Measurements from ENCODE around the gene KRTAP22-1. TPM values are rescaled to one million over a fixed set of nuclear protein-coding genes. Genes with fewer than 3 reads are reported as not detected.

KRTAP22-1 gene
- total and polyA plus RNA-seq, 2 of the 8 experiments (the other 6 are each of a cell fraction or from before 2014, with no cell fraction given) = not detected

DNA sequence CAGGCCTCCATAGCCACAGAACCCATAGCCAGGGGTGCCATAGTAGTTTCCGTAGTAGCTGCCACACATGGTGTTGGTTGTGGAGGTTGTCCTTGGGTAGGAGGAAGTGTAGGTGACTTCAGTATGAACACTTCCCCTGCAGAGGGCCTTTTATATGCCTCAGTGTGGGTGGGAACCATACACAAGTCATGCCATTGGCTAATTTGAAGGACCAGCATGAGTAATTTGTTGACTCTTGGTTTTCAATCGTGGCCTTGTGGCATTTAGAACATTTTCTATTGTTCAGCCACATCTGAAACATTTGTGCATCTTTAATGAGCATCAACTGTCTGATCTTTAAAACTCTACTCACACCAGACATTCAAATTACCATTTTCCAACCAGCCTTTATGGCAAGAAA is 12.9 kb downstream of the KRTAP22-1 start, which contains the start of gene KRTAP6-1:
TSS of gene KRTAP6-1 (minus strand) at position 95 of the 400 bp plus-strand sequence. CDS start at position 69, 26 bp downstream.
- no peak for FAIRE-seq

More for the DNA sequence above, 12.9 kb downstream of the KRTAP22-1 start, which contains the start of gene KRTAP6-1:
- Histone ChIP-seq H2BK15ac (ENCODE audit: low read length) (no peak within 1 kb of the TSS), H3K27ac (ENCODE audit: low read depth, low read length) (no peak within 1 kb of the TSS), H3K23ac (ENCODE audit: insufficient read length) (no peak within 1 kb of the TSS), H3K9ac (replicated peaks in 1 of 4; ENCODE audit: extremely low read depth in 1 of 4, low read depth in 3 of 4, low read length in 3 of 4) (no peak within 1 kb of the TSS), H4K91ac (replicated peaks; ENCODE audit: insufficient read length, low read length) (no peak within 1 kb of the TSS), H3K4me2 (ENCODE audit: insufficient read depth in 1 of 2, low read depth in 2 of 2, low read length in 2 of 2) (no peak within 1 kb of the TSS), H3K4ac (replicated peaks; ENCODE audit: insufficient read length, low read depth, low read length) (no peak within 1 kb of the TSS), H3K56ac (replicated peaks; ENCODE audit: insufficient read length, low read depth, low read length) (no peak within 1 kb of the TSS), H4K5ac (ENCODE audit: insufficient read length, low read depth, low read length) (no peak within 1 kb of the TSS), H2BK12ac (ENCODE audit: low read depth, low read length) (no peak within 1 kb of the TSS), H4K8ac (ENCODE audit: extremely low read depth, insufficient read depth, low read length) (no peak within 1 kb of the TSS; the same call in 1 of the 2 replicates), H3K23me2 (ENCODE audit: low read depth, low read length) (no peaks in the 10 kb centered on the region; the same call in 1 of the 2 replicates), H2BK20ac (ENCODE audit: low read length) (no peak within 1 kb of the TSS), H3K79me1 (ENCODE audit: low read depth, low read length) (no peaks in the 10 kb centered on the region), H3K36me3 (ENCODE audit: control insufficient read depth in 2 of 4, insufficient read depth in 4 of 4, low read length in 3 of 4) (no peaks in the 10 kb centered on the region), H3K4me3 (ENCODE audit: extremely low read depth in 1 of 4, insufficient read depth in 2 of 4, low read depth in 3 of 4, low read length in 4 of 4) (no peak within 1 kb of the TSS), H3K4me1 (replicated peaks in 1 of 4; ENCODE audit: control insufficient read depth in 3 of 4, insufficient read depth in 4 of 4, low read length in 3 of 4) (no peaks in the 10 kb centered on the region), H2AFZ (ENCODE audit: low read length) (no peak within 1 kb of the TSS), H2BK5ac (ENCODE audit: low read depth, low read length) (no peak within 1 kb of the TSS), H3K79me2 (ENCODE audit: control insufficient read depth in 1 of 2, insufficient read depth in 2 of 2, low read length in 2 of 2) (no peaks in the 10 kb centered on the region), H3K18ac (ENCODE audit: extremely low read depth, low read length) (no peak within 1 kb of the TSS), H2BK120ac (replicated peaks; ENCODE audit: low read depth, low read length) (no peak within 1 kb of the TSS), H4K20me1 (replicated peaks in 1 of 2; ENCODE audit: control insufficient read depth in 1 of 2, insufficient read depth in 2 of 2, low read length in 2 of 2) (no peaks in the 10 kb centered on the region), H2AK5ac (ENCODE audit: low read depth, low read length) (no peak within 1 kb of the TSS), H3K27me3 (replicated peaks in 1 of 4; ENCODE audit: control insufficient read depth in 3 of 4, extremely low read depth in 1 of 4, insufficient read depth in 3 of 4, low read length in 3 of 4) (no peaks in the 10 kb centered on the region), H3K14ac (ENCODE audit: insufficient read length) (no peak within 1 kb of the TSS), H3K9me3 (ENCODE audit: insufficient read depth in 2 of 2, low read depth in 1 of 2, low read length in 1 of 2) (no peaks in the 10 kb centered on the region; a peak in 1 of 4 replicates)
- POLR2A ChIA-PET (ENCODE audit: partially characterized antibody) = no interaction called here
- TF ChIP-seq, protein P1, sequence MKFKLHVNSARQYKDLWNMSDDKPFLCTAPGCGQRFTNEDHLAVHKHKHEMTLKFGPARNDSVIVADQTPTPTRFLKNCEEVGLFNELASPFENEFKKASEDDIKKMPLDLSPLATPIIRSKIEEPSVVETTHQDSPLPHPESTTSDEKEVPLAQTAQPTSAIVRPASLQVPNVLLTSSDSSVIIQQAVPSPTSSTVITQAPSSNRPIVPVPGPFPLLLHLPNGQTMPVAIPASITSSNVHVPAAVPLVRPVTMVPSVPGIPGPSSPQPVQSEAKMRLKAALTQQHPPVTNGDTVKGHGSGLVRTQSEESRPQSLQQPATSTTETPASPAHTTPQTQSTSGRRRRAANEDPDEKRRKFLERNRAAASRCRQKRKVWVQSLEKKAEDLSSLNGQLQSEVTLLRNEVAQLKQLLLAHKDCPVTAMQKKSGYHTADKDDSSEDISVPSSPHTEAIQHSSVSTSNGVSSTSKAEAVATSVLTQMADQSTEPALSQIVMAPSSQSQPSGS (IDR thresholded peaks at IDR 0.05; ENCODE audit: low read length) = no peak
- TF ChIP-seq CREB1 (IDR thresholded peaks at IDR 0.05) (no peak), TAF1 (IDR thresholded peaks at IDR 0.05; ENCODE audit: low read depth, low read length) (no peak), CBX8 (IDR thresholded peaks at IDR 0.05; ENCODE audit: borderline replicate concordance, low read depth, low read length) (no peak), YY1 (IDR thresholded peaks at IDR 0.05; ENCODE audit: low read depth, low read length) (no peak), HDAC2 (IDR thresholded peaks at IDR 0.05; ENCODE audit: borderline replicate concordance in 1 of 2, low read depth in 2 of 2, low read length in 2 of 2) (no peak), POU5F1 (IDR thresholded peaks at IDR 0.05; ENCODE audit: low read depth, low read length) (no peak), GABPA (IDR thresholded peaks at IDR 0.05; ENCODE audit: borderline replicate concordance, insufficient read depth, low read length) (no peak), EP300 (IDR thresholded peaks at IDR 0.05; ENCODE audit: borderline replicate concordance in 1 of 2, low read depth in 2 of 2, low read length in 2 of 2) (no peak), TCF12 (IDR thresholded peaks at IDR 0.05; ENCODE audit: low read depth, low read length) (no peak), TAF7 (optimal IDR thresholded peaks at IDR 0.05; ENCODE audit: borderline replicate concordance, low read depth, low read length) (no peak), JUN (IDR thresholded peaks at IDR 0.05; ENCODE audit: low read depth, low read length) (no peak)
- DNase-seq (ENCODE audit: low read depth in 1 of 2, low spot score in 2 of 2) = no peak
- WGBS, 2 experiments (ENCODE audit: extremely low coverage in 1 of 2, insufficient coverage in 1 of 2, insufficient read length in 1 of 2, insufficient replicate concordance in 2 of 2, low coverage in 1 of 2, low lambda C conversion rate in 2 of 2, missing lambda C conversion rate in 1 of 2) = 86% methylated on average over 2 of the region's 2 CpGs; no CpG with 5 or more reads in 1 of the 2 experiments
- CTCF ChIA-PET (ENCODE audit: partially characterized antibody) = no interaction called here

Measured in H1 (cell line).